ENCODE results near the gene CPNE5. TPM values are rescaled to one million over a fixed set of nuclear protein-coding genes. Genes with fewer than 3 reads are reported as not detected.
A peak's percentile ranks its signal among the peaks of the same experiment; 100 is the strongest.

Gene CPNE5
- total and polyA plus RNA-seq, 9 of the 15 experiments (the other 6 are each of a cell fraction or from before 2014, with no cell fraction given) = 0.14 to 1.0 (median 0.46) TPM; not detected in 2

DNA sequence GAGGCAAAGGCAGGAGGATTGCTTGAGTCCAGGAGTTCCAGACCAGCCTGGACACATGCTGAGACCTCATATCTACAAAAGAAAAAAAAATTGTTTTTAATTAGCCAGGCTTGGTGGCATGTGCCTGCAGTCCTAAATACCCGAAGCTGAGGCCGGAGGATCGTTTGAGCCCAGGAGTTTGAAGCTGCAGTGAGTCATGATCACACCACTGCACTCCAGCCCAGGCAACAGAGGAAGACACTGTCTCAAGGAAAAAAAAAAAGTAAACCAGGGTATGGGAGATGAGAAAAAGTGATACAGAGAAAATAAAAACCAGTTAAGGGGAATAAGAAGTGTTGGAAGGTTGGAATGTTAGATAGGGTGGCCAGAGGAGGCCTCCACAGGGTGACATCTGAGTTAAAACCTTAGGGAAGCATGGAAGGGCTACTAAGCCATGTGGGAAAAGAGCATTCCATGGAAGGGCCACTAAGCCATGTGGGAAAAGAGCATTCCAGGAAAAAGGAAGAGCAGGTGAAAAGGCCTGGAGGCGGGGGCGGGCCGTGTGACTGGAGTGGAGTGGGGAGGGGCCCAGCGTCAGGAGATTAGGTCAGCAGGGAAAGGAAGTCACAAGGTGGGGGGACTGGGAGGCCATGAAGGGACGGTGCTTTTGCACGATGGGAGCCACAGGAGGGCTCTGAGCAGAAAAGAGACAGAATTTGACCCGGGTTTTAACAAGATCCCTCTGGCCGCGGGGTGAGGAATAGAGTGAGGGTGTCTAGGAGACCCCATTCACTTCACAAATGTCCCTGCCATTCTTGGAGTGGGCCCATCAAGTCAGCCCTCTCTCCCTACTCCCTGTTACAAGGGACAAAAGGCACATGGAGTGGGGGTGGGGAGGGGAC is 18.3 kb downstream of the CPNE5 start (continued):
- TF ChIP-seq, protein P1, sequence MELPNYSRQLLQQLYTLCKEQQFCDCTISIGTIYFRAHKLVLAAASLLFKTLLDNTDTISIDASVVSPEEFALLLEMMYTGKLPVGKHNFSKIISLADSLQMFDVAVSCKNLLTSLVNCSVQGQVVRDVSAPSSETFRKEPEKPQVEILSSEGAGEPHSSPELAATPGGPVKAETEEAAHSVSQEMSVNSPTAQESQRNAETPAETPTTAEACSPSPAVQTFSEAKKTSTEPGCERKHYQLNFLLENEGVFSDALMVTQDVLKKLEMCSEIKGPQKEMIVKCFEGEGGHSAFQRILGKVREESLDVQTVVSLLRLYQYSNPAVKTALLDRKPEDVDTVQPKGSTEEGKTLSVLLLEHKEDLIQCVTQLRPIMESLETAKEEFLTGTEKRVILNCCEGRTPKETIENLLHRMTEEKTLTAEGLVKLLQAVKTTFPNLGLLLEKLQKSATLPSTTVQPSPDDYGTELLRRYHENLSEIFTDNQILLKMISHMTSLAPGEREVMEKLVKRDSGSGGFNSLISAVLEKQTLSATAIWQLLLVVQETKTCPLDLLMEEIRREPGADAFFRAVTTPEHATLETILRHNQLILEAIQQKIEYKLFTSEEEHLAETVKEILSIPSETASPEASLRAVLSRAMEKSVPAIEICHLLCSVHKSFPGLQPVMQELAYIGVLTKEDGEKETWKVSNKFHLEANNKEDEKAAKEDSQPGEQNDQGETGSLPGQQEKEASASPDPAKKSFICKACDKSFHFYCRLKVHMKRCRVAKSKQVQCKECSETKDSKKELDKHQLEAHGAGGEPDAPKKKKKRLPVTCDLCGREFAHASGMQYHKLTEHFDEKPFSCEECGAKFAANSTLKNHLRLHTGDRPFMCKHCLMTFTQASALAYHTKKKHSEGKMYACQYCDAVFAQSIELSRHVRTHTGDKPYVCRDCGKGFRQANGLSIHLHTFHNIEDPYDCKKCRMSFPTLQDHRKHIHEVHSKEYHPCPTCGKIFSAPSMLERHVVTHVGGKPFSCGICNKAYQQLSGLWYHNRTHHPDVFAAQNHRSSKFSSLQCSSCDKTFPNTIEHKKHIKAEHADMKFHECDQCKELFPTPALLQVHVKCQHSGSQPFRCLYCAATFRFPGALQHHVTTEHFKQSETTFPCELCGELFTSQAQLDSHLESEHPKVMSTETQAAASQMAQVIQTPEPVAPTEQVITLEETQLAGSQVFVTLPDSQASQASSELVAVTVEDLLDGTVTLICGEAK (IDR thresholded peaks at IDR 0.05) = peak; percentile 47; the same call in 1 of the 2 replicates
- TF ChIP-seq, protein P1 (CRISPR knock-in tag; IDR thresholded peaks at IDR 0.05) = no peak
- TF ChIP-seq FOS (IDR thresholded peaks at IDR 0.05; ENCODE audit: extremely low read depth, insufficient read length) = peak; percentile 12
- no peak for TF ChIP-seq MAFK (IDR thresholded peaks at IDR 0.05; ENCODE audit: low read length)
- no peak for TF ChIP-seq SP1 (CRISPR knock-in tag; IDR thresholded peaks at IDR 0.05)
- TF ChIP-seq TAF7 (tag; IDR thresholded peaks at IDR 0.05) = no peak
- TF ChIP-seq NFRKB (IDR thresholded peaks at IDR 0.05; ENCODE audit: low read depth) = peak; percentile 90
- TF ChIP-seq, protein P2, sequence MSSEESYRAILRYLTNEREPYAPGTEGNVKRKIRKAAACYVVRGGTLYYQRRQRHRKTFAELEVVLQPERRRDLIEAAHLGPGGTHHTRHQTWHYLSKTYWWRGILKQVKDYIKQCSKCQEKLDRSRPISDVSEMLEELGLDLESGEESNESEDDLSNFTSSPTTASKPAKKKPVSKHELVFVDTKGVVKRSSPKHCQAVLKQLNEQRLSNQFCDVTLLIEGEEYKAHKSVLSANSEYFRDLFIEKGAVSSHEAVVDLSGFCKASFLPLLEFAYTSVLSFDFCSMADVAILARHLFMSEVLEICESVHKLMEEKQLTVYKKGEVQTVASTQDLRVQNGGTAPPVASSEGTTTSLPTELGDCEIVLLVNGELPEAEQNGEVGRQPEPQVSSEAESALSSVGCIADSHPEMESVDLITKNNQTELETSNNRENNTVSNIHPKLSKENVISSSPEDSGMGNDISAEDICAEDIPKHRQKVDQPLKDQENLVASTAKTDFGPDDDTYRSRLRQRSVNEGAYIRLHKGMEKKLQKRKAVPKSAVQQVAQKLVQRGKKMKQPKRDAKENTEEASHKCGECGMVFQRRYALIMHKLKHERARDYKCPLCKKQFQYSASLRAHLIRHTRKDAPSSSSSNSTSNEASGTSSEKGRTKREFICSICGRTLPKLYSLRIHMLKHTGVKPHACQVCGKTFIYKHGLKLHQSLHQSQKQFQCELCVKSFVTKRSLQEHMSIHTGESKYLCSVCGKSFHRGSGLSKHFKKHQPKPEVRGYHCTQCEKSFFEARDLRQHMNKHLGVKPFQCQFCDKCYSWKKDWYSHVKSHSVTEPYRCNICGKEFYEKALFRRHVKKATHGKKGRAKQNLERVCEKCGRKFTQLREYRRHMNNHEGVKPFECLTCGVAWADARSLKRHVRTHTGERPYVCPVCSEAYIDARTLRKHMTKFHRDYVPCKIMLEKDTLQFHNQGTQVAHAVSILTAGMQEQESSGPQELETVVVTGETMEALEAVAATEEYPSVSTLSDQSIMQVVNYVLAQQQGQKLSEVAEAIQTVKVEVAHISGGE (CRISPR knock-in tag; IDR thresholded peaks at IDR 0.05) = peak in 1 of 3 experiments; percentile 75; a peak in 2 of 6 replicates
- no peak for TF ChIP-seq TBP (optimal IDR thresholded peaks at IDR 0.05; ENCODE audit: low read depth, low read length)
- TF ChIP-seq ZNF253 (CRISPR knock-in tag; conservative IDR thresholded peaks at IDR 0.05) = no peak
- peak; percentile 67; the same call in 1 of the 2 replicates for TF ChIP-seq HSF4 (CRISPR knock-in tag; IDR thresholded peaks at IDR 0.05; ENCODE audit: borderline replicate concordance)
- no peak for TF ChIP-seq ZNF830 (CRISPR knock-in tag; IDR thresholded peaks at IDR 0.05)
- TF ChIP-seq LARP7 (IDR thresholded peaks at IDR 0.05) = peak; percentile 76; the same call in 1 of the 2 replicates
- no peak for TF ChIP-seq XRCC5 (IDR thresholded peaks at IDR 0.05; ENCODE audit: low read depth, low read length)
